Daoy (cell line): ENCODE measurements around the gene COMMD6. TPM values are rescaled to one million over a fixed set of nuclear protein-coding genes. Genes with fewer than 3 reads are reported as not detected.
"Not testable (repeated sequence)": the region's sequence is repeated elsewhere in the genome, so short reads cannot be mapped to it uniquely, and the experiment has no call there.

Source experiments
- DNase-seq: peaks from one replicate; pipeline ENCODE4 v3.0.0-alpha.2; 2015; ENCODE audit warnings: low read depth
- total RNA-seq: library from RNA; depleted of rRNA; stranded (reverse); fragments of >200 nt; shearing (Covaris generic); gene quantifications from 2 replicates; pipeline ENCODE4 v1.2.3, GENCODE V29; 2014; rRNA removed

COMMD6 gene
- 112 and 130 TPM in 2 replicates for total RNA-seq

DNA sequence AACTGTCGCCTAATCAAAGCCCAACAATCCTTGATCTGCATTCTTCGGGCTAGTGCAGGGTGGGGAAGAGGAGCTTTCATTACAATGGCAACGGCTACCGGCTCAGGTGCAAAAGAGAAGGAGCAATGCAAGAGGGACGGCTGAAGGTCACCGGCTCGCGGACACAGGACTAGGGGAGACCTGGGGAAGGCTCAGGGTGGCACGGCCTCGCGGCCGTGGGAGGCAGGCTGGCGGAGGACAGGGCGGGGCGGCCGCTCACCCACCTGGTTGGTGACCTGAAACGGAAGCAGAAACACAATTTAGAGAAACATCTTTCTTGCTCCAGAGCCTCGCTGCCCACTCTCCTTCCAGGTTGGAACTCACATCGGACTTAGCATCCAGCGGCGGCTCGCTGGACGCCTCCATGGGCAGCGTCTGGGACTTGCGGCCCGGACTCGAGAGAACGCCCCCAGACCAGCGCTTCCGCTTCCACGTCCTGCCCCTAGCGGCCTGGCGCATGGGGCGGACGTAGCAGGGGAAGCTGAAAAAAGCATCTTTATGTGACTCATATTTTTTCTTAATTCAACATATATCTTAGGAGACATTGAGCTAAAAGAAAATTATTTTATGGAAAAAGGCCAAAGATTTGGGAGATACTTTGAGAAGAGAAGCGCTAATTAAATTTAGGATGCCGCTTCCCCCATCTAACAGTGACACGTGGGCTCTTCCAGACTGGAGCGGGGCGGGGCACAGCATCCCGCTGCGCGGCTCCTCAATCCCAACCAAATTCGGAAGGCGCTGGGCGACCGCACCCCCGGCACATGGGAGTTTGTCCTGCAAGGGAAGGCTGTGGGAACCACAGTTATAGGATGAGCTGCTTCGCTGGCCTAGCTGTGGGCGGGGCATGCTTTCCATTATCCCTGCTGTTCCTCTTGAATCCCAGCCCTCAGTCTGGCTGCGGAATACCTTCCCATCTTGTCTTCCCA, at the start of gene COMMD6:
COMMD6 (minus strand) TSS at position 441 of the 965 bp plus-strand sequence; CDS start at position 405, 36 bp downstream.
- peak; percentile 86 for DNase-seq

DNA sequence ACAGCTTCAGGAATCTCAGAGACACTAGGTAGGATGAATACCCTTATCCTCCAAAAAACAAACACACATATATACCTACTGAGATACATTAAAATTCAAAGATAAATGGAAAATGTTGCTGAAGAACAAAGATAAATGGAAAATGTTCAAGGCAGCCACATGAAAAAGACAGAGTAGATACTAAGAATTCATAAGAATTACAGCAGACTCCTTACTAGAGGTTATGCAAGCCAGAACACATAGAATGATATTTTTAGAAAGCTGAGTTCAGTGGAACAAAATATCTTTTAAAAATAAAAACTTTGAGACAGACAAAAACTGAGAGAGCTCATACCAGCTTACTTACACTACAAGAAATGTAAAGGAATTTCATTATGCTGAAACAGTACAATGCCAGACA, 47.5 kb upstream of the COMMD6 start:
- no peak for DNase-seq

DNA sequence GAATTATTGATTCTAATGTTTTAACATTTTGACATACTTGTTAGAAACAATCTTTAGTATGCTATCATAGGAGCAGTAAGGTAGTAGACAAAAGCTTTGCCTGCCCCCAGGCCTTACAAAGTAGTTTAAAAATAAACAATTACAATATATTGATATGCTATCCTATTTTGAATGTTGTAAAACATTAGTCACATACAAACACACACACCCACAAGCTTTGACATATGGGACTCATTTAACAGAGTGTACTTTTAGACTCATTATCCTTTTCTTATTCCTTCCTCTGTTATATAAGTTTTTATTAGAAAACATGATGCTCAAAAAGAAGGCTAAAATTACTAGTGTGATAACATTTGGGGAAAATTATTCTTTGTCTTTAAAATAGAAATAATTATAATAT, 45.5 kb upstream of the COMMD6 start:
- no peak for DNase-seq

DNA sequence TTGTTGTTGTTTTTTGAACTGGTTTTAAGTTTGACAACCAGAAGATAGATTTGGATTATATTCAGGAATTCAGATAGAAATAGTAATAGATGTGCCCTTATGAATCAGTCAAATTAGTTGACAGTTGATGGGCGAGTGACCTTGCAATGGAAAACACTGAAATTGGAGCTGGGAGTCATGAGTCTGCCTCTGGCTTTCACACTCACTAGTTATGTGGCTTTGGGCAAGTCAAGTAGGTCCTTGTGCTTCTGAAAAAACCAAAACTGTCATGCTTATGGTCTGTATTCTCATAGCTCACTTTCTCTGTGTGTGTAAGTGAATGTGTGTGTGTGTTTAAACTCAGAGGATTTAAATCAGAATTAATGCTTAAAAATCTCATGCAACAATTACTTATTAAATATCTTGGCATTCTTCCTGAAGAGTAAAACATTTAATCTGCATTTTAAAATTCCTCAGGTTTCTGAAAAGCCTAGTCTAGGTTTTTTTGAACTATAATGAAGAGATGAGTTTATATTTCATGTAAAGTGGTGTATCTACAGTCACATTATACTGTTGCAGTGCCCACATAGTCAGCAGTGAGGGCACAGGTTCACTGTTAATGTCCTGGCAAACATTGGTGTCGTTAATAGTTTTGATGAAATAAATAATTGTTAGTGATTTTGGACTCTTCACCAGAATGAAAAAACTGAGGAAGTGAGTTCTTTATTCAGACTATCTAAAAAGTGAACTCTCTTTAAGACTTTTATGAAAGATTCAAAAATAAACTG, 44.4 kb upstream of the COMMD6 start:
- DNase-seq = no peak

DNA sequence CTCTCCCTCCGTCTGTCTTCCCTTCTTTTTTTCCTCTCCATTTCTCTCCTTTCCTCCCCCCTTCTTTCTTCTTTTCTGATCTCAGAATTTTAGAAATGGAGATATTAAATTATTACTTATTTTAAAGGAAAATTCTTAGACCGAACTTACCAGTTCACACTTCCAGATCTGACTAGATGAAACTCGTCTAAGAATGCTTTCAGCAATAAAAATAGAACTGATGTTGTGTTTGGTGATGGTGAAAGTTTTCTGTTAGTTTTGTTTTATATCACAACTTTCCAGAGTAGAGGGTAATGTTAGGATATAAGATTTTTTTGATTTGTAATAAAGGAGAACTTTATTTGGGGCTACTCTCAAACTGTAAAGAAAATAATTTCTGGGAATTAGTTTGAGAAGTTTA, 41.9 kb upstream of the COMMD6 start:
- DNase-seq = no peak

DNA sequence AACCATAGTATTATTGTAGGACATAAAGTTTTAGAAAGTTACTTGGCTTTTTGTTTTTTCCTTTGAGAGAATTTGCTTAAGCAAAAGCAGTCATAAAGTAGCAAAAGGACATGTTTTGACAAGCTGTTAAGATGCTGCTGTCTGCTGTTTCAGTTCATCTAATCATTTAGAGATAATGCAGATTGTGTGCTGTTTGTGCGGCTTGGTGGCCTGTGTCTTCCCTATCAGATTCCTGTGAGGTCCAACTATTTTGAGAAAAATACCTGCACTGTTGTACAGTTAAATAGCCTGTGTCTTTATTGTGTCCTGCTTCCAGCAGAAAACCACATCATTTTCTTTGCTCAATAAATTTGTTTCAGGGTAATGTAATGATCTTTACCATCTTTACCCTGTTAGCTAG, 31.9 kb upstream of the COMMD6 start:
- DNase-seq = no peak

DNA sequence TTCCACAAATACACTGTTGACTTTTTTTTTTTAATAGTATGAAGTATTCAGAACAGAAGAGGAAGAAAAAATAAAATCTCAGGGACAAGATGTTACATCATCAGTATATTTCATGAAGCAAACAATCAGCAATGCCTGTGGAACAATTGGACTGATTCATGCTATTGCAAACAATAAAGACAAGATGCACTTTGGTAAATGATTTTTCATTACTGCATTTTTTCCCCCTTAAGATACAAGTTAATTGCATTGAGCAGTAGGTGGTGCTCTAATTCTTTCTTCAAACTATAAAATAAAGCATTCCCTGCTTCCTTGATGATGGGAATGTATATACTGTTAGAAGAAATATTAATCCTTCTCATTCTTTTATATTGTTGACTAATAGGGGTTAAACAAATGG, 29.0 kb upstream of the COMMD6 start:
- DNase-seq = no peak

DNA sequence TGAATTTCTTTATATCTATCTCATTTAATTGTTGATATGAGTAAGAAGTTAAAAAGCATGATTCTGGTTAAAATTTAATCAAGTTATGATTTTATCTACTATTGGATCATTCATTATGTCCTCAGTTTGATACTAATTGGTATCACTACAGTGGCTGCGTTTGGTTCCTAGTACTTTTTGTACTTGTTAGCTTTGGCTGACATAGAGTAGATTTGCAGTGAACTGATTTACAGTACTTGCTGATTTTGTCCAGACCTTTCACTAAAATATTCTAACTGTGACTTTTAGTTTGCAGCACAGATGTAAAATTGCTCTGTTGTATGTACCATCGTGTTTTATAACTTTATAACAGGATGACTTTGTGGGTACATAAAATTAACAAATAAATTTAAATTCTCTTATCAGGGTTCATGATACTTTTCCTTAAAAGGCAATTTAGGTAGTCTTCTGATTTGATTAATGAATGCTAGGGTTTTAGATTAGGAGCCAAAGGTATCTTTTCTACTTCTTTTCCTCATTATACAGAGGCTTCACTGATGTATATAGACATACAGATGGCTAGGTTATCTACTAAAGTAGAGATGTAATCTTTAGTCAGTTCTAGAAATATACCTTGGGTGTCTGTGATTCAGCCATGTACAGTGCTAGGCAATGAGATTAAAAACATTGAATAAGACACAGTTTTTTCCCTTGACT, 20.7 kb upstream of the COMMD6 start:
- no peak for DNase-seq

DNA sequence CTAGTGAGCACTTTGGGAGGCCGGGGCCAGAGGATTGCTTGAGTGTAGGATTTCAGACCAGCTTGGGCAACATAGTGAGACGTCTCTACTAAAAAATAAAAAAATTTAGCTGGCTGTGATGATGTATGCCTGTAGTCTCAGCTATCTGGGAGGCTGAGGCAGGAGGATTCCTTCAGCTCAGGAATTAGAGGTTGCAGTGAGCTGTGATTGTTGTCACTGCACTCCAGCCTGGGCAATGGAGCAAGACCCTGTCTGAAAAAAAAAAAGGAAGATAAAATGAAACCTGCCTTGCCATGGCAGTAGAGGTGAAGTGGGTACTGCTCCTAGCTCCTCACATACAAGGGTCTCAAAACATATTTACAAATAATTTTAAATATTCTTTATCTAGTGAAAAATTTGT, 19.3 kb upstream of the COMMD6 start:
- DNase-seq = no peak

DNA sequence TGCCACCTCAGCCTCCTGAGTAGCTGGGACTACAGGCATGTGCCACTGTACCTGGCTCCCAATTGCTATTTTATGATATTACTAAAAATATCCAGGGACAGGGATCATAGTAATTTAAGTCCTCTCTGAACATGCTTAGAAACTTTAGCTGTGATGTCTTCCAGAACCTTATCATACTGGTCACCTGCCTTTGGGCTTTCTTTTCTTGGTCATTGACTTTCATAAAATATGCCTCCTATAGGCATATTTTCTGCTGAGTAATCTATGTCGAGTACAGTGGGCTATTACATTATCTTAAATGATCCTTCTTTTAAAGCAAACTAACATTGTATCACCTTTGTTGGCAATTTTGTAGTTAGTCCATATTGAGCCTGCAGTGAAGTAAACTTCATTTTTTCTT, 18.2 kb upstream of the COMMD6 start:
- no peak for DNase-seq

DNA sequence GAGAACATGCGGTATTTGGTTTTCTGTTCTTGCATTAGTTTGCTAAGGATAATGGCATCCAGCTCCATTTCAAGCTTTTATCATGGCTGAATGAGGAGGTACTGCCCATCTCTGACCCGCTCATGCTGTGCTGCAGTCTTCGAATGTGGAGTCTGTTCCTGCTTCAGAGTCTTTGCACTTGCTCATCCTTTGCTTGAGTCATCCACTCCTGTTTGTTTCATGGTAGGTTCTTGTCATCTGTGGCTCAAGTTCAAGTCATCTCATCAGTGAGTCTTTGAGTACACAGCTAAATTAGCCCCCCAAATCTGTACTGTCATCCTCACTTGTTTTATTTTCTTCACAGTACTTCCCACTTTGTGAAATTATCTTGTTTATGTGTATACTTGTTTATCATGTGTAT, 17.3 kb upstream of the COMMD6 start:
- DNase-seq = no peak

DNA sequence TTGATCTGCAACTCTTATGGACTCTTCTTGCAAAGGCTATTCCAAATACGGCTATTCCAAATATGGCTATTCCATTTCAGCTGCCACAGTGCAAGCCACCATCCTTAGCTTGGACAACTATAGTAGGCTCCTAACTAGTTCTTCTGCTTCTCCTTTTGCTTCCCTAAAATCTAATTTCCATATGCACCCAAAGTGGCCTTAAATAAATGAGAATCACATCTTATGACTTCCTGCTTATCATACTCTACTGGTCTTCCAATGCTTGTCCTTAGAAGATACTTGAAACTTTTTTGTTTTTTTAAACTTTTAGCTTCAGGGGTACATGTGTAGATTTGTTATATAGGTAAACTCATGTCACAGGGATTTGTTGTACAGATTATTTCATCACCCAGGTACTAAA, 16.8 kb upstream of the COMMD6 start:
- DNase-seq = no peak

DNA sequence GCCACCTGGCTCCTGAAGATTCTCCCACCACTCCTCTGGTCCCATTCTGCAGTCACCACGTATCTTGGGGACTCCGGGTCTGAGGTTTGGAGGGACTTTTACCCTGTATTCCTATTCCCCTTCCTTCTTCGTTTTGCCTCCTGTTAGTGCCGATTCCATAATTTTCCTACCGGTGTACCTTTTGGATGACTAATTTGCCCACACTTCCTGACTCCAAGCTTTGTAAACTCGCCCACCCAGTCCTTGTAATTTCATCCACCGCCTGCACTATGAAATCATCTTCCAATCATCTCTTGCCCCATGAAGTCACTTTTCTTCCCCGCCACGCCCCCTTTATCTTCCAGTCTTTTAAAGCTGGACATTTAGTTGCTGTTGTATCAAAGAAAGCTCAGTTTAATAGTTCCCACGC, 12.5 kb upstream of the COMMD6 start:
- DNase-seq = peak; percentile 76

DNA sequence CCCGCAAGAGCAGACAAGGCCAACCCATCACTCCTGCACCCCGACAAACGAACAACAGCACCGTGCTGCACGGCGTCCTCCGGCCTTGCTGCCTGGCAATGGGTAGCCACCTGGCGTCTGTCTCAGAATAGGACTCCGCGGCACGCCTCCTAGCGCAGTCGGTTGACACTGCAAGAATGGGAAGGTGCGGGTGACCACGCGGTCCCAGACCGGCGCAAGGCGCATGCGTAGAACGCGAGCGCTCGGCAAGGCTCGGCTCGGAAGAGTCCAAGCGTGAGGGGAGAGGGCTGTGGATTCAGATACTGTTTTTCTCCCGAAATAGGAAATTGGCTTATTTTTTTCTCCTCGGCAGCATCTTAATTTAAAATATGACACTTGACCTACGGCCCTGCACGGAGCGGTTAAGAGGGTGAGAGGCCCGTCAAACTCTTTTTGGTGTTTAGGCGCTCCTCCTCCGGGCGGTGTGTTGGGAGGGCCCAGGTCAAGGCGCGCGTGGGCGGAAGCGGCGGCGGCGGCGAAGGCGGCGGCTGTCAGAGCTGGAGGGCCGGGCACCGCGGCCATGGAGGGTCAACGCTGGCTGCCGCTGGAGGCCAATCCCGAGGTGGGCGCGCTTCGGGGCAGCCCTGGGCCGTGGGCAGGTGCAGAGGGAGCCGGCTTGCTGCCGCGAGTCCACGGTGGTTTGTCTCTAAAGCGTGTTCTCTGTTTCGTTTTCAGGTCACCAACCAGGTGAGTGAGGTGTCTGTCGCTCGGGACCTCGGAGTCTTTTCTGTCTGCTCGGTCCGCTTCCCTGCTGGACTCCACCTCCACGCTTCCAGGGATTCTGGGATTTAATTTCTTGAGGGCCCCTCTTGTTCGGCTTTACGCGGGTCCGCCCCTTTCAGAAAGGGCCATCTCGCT, 11.9 kb upstream of the COMMD6 start, which contains the start of gene UCHL3:
UCHL3 (plus strand) TSS at position 530 of the 897 bp plus-strand sequence; CDS start at position 560, 30 bp downstream.
- peak; percentile 95 for DNase-seq

DNA sequence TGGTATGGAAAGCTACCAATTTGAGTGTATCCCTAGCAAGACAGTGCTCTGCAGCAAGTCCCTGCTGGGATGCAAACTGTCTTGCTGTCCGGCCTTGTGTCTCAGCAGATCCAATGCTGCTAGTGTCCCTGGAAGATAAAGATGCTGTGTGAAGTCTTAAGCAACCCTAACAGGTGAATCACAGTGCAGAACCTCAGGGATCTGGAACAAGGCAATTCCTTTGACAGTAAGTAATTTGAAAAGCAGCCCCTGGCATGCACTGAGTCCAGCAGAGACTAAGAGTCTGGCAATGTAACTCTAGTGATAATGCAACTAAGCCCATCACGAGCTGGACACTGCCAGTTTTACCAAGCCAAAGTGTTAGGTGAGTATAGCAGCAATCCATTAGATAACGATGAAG, 10.3 kb upstream of the COMMD6 start:
- no peak for DNase-seq

DNA sequence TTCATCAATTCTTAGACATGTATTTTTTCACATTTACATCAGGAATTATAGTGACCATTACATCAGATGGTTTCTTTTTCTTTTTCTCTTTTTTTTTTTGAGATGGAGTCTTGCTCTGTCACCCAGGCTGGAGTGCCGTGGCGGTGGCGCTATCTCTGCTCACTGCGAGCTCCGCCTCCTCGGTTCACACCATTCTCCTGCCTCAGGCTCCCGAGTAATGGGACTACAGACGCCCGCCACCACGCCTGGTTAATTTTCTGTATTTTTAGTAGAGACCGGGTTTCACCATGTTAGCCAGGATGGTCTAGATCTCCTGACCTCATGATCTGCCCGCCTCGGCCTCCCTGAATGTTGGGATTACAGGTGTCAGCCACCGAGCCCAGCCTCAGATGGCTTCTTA, 7.7 kb upstream of the COMMD6 start:
- DNase-seq = not testable (repeated sequence)

DNA sequence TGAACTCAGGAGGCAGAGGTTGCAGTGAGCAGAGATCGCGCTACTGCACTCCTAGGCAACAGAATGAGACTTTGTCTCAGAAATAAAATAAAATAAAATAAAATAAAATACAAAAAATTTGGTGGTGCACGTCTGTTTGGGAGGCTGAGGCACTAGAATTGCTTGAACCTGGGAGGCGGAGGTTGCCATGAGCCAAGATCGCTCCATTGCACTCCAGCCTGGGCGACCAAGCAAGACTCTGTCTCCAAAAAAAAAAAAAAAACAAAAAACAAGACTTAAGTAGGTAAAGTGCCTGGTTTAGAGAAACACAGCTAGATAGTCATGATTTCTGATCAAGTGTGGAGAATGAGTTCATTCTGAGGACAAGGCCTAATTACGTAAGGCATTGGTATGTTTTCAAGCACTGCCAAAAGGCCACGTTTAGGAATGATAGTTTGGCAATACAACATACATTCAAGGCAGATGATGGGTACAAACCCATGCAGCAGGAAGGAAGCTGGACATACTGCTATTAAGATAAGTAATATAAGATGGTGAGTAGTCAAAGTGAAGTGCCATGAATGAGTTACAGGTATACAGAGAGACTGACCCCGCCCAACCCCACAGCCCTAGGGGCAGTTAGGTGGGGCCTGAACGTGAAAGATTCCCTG, 7.2 kb upstream of the COMMD6 start:
- DNase-seq = no peak

DNA sequence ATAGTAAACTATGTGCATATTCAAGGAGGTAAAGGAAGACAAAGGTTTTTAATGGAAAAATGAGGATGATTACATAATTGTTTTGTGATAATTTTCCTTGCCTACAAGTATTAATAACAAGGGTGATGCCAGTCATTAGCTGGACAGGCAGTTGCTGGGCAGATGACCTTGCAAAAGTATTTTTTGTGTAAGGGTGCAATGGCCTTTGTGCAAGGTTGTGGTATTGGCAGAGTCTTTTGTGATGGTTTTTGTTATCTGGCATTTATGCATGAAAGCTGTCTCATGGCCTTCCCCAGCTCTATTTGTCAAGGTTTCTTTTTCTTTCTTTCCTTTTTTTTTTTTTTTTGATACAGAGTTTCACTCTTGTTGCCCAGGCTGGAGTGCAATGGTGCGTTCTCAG, 4.3 kb upstream of the COMMD6 start:
- no peak for DNase-seq

DNA sequence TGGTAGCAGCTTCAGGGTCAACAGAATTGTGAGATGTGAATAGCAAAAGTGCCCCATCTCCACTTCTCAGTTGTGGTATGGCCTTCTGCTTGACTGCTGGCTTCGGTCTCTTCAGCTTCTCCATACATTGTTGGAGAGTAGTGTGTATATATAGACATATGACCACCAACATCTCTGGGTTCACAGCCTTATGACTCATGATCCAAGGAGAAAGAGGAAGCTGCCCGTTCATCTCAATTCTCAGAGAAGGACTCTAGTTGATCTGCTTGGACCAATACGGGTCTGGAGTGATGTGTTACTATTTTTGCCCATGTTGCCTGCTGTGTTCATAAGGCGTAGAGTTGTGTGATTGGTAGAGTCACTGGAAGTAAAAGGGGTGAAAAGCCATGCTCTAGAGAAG, 3.6 kb upstream of the COMMD6 start:
- DNase-seq = no peak

DNA sequence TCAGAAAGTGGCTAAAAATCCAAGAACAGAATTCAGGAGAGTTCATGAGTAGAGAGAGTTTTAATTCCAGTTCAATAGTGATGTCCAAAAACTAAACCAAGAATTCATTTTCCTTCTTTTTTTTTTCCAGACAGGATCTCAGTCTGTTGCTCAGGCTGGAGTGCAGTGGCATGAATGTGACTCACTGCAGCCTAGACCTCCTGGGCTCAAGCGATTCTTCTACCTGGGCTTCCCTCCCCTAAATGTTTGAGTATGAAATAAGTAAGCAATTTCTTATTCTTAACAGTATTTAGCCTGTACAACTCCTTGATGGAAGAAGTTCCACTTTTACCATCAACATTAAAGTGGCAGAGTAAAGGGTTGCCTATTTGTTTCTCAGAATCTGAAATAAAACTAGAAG, 3.8 kb downstream of the COMMD6 start:
- DNase-seq = no peak

DNA sequence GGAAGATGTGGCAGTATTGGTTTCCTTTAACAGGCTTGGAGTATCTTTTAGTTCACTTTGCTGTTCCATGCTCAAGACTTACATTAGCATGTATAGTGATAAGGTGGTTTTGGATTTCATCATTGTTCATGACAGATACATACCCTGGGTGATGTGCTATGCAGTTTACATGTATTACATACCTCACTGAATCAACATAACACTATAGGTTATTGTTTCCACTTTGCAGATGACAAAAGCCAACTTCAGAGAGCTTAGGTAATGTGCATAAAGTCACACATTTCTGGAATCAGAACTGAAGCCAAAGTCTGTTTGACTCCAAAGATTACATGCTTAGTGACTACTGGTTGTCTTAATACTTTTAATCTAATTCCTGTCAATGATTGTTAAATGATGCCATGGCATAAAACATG, 7.1 kb downstream of the COMMD6 start:
- DNase-seq = no peak
